Fibroblast of the aortic adventitia (primary cell): Measurements from ENCODE around the gene CCDC175. TPM values are rescaled to one million over a fixed set of nuclear protein-coding genes. Genes with fewer than 3 reads are reported as not detected.

ENCODE experiments used
- DNase-seq: peaks from one replicate; pipeline ENCODE4 v3.0.0-alpha.2; 2010; ENCODE audit warnings: low read depth
- H3K4me3 ChIP-seq: 2 replicates; pipeline ENCODE4 v1.5.1; 2011; ENCODE audit warnings: low read depth, mild to moderate bottlenecking, control low read depth, low read length, moderate library complexity
- total RNA-seq: library from RNA; depleted of rRNA; stranded (reverse); fragments of >200 nt; gene quantifications from 2 replicates; pipeline ENCODE4 v1.2.3, GENCODE V29; 2012; ENCODE audit warnings: low replicate concordance
- TF ChIP-seq, protein P1 (sequence below): IDR thresholded peaks from 2 replicates; pipeline ENCODE4 v1.5.1; 2011; ENCODE audit warnings: mild to moderate bottlenecking, low read length, control low read depth, inconsistent platforms; ENCODE audit not compliant: insufficient read depth

CCDC175 gene
- total RNA-seq, 1 donor = not detected

DNA sequence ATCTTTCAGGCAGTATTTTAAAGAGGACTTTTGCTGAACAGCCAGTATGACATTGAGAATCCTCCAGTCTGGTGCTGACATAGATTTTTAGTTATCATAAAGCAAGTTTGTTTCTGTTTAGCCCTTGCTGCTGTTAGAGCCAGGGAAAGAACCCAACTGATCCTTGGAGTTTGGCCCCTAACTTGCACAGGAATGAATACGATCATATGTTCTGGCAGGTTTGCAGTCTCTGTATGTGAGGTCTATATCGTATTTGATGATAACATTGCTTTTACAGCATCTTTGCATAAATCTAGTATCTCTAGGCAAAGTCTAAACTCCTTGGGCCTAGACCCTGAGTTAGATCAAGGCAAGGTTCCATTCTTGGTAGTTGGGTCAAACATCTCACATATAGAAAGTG lies 4.3 kb upstream of the CCDC175 start:
- DNase-seq = no peak
- no peak overlapping the region for H3K4me3 ChIP-seq
- TF ChIP-seq, protein P1, sequence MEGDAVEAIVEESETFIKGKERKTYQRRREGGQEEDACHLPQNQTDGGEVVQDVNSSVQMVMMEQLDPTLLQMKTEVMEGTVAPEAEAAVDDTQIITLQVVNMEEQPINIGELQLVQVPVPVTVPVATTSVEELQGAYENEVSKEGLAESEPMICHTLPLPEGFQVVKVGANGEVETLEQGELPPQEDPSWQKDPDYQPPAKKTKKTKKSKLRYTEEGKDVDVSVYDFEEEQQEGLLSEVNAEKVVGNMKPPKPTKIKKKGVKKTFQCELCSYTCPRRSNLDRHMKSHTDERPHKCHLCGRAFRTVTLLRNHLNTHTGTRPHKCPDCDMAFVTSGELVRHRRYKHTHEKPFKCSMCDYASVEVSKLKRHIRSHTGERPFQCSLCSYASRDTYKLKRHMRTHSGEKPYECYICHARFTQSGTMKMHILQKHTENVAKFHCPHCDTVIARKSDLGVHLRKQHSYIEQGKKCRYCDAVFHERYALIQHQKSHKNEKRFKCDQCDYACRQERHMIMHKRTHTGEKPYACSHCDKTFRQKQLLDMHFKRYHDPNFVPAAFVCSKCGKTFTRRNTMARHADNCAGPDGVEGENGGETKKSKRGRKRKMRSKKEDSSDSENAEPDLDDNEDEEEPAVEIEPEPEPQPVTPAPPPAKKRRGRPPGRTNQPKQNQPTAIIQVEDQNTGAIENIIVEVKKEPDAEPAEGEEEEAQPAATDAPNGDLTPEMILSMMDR = no peak

DNA sequence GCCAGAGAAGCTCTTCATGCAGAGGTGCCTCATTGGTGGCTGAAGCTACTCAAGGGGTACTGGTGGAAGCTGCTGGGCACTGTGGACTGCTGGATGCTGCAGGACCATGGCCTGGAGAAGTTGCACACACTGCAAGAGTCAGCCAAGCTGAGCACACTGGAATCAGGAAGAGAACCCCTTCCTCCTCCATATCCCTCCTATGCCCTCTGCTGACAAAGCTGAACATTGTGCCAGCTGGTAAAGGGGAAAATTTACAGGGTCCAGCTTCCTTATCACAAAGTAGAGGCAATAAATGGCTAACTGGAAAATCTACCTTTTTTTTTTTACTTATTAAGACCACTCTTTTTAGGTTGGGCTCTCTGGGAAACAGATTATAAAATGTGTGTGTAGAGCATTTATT lies 6.5 kb downstream of the CCDC175 start:
- no peak for DNase-seq

DNA sequence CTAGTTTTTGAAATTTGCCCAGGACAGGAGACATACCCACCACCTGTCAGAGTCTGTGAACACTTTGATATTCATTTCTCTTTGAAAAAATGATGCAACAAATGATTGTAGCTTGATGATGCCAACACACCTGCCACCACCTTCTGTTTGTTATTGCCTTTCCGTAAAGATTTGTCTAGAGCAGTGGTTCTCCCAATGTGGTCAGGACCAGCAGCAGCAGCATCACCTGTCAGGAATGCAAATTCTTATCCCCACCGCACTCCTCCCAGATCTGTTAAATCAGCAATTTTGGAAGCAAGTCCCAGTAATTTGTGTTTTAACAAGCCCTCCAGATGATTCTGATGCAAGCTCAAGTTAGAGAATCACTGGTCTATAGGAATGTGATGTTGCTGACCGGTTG lies 9.9 kb downstream of the CCDC175 start:
- H3K4me3 ChIP-seq = no peak overlapping the region
- DNase-seq = no peak
- TF ChIP-seq, protein P1 = no peak

More for the DNA sequence above, 6.5 kb downstream of the CCDC175 start:
- H3K4me3 ChIP-seq = no peak overlapping the region
- TF ChIP-seq, protein P1 = no peak

DNA sequence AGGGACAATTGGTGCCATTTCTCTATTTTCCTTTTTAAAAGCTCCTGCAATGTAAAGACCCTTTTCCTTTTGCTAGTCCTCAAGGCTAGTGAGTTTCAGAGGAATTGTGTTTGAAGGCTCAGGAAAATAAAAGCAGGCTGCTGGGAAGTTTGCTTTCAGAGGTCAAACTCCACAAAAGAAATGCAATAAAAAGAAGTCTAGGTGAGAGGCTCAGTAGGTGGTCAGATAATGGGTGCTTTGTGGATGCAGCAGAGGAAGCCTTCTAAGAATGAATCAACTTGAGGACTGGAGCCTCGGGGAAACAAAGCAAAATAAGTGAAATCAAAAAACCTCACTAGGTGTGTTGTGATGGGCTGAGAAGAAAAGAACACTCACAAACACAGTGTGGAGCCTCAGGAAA lies 10.3 kb downstream of the CCDC175 start:
- no peak overlapping the region for H3K4me3 ChIP-seq
- DNase-seq = no peak
- TF ChIP-seq, protein P1 = no peak

DNA sequence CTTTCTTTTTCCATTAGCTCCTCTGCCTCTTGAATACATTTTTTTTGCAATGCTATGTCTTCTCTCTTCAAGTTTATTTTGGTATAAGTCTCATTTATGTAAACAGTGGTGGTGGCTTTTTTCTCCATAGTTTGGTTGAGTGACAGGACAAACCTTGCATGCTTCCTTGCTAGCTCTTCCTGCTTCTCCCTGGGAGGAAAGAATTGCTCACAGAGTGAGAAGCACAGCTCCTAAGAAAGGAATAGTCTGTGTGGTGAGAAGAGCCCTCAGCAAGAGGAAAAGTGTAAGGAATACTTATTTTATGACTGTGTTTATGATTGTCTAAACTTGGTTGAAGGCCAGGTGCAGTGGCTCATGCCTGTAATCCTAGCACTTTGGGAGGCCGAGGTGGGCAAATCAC lies 11.5 kb downstream of the CCDC175 start:
- no peak overlapping the region for H3K4me3 ChIP-seq
- TF ChIP-seq, protein P1 = no peak
- DNase-seq = no peak

DNA sequence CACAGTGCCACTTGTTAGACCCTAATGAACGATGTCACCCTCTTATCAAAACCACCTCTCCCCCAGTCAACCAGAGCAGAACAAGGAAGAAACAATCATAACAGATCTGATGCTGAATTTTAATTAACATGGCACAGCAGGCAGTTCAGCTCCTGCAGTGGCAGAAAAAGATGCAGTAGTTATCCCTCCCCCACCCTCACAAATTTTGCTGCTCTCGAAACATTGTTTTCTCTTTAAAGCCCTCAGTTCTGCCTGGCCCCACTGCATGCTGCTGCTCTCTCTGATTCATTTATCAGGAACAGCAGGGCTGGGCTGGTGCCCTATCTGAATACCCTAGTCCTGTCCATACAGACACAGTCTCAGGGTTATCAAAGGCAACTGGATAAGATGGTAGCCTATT lies 12.2 kb downstream of the CCDC175 start:
- DNase-seq = no peak
- no peak overlapping the region for H3K4me3 ChIP-seq
- TF ChIP-seq, protein P1 = no peak

DNA sequence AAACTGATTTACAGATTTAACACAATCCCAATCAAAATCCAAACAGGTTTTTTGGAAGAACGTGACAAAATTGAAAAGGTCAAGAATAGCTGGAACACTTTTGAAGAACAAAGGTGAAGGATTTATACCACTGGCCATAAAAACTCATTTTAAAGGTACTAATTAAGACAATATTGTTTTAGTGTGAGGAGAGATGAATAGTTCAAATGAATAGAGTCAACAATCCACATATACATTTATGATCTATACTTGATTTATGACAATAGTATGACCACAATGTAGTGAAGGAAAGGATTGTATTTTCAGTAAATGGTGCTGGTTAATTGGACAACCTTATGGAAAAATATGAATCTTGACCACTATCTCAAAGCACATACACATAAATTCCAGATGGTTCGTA lies 29.3 kb downstream of the CCDC175 start:
- DNase-seq = no peak
- TF ChIP-seq, protein P1 = no peak
- no peak overlapping the region for H3K4me3 ChIP-seq
